NCI-H524 (cell line): ENCODE measurements around the gene TNNC1.
A peak's percentile ranks its signal among the peaks of the same experiment; 100 is the strongest.

ENCODE experiments used
- DNase-seq, 2 experiments: peaks; one replicate each; lab custom pipeline; 2025; lab: John Stamatoyannopoulos, UW

TNNC1 gene

GRCh38 chr3:52458770-52459545 is 5.1 kb upstream of the TNNC1 start:
- DNase-seq, result peak; percentile 55 to 80

- peak in 1 of 2 experiments; percentile 43 for DNase-seq
Observed at GRCh38 chr3:52458031-52458760, 4.4 kb upstream of the TNNC1 start.

- DNase-seq, result no peak
Observed at GRCh38 chr3:52456800-52457183, 3.0 kb upstream of the TNNC1 start.

GRCh38 chr3:52456169-52456799 is 2.4 kb upstream of the TNNC1 start:
- DNase-seq, result peak in 1 of 2 experiments; percentile 22

- DNase-seq, result peak; percentile 70 to 75
Observed at GRCh38 chr3:52455283-52456168, 1.7 kb upstream of the TNNC1 start, which contains the start of gene NISCH. Gene NISCH (plus strand): TSS chr3:52455604. CDS start chr3:52455642, 38 bp downstream.

- no peak for DNase-seq
Observed at GRCh38 chr3:52454938-52455282, 1.1 kb upstream of the TNNC1 start.

GRCh38 chr3:52454250-52454937 is 553 bp upstream of the TNNC1 start:
- peak in 1 of 2 experiments; percentile 37 for DNase-seq

- DNase-seq, result no peak
Observed at GRCh38 chr3:52452570-52453221, 1.1 kb downstream of the TNNC1 start.

GRCh38 chr3:52452126-52452525 is 1.7 kb downstream of the TNNC1 start:
- DNase-seq, result no peak

- no peak for DNase-seq
Observed at GRCh38 chr3:52451237-52452083, 2.4 kb downstream of the TNNC1 start.

- DNase-seq, result no peak
Observed at GRCh38 chr3:52450489-52451236, 3.2 kb downstream of the TNNC1 start.

GRCh38 chr3:52447512-52448355 is 6.1 kb downstream of the TNNC1 start:
- no peak for DNase-seq

GRCh38 chr3:52446631-52447511 is 7.0 kb downstream of the TNNC1 start:
- DNase-seq, result peak in 1 of 2 experiments; percentile 65

GRCh38 chr3:52446042-52446441 is 7.8 kb downstream of the TNNC1 start:
- DNase-seq, result no peak

GRCh38 chr3:52444860-52445793 is 8.7 kb downstream of the TNNC1 start, which contains the start of gene SEMA3G:
Gene SEMA3G (minus strand): TSS chr3:52445103. CDS start chr3:52445027, 76 bp downstream.
- peak in 1 of 2 experiments; percentile 20 for DNase-seq
